Measurements from ENCODE around the gene IFT52. TPM values are rescaled to one million over a fixed set of nuclear protein-coding genes. Genes with fewer than 3 reads are reported as not detected.

Gene IFT52
- total and polyA plus RNA-seq, 2 of the 8 experiments (the other 6 are each of a cell fraction or from before 2014, with no cell fraction given) = 35.6 to 40.4 TPM

GRCh38 chr20:43691928-43692524 lies 101.3 kb downstream of the IFT52 start:
- Histone ChIP-seq H3K14ac (ENCODE audit: insufficient read length) (no peak overlapping the region), H3K56ac (replicated peaks; ENCODE audit: insufficient read length, low read depth, low read length) (no peak overlapping the region), H3K4me3 (ENCODE audit: extremely low read depth in 1 of 4, insufficient read depth in 2 of 4, low read depth in 3 of 4, low read length in 4 of 4) (no peak overlapping the region), H3K18ac (ENCODE audit: extremely low read depth, low read length) (no peak overlapping the region), H2AFZ (ENCODE audit: low read length) (no peak overlapping the region), H2BK12ac (ENCODE audit: low read depth, low read length) (no peak overlapping the region), H3K4ac (replicated peaks; ENCODE audit: insufficient read length, low read depth, low read length) (no peak overlapping the region), H2AK5ac (ENCODE audit: low read depth, low read length) (no peak overlapping the region), H3K36me3 (ENCODE audit: control insufficient read depth in 2 of 4, insufficient read depth in 4 of 4, low read length in 3 of 4) (peaks cover 3 to 49% (median 27%) of the 10 kb centered on the region in 4 experiments; a peak in 7 of 8 replicates), H3K9ac (replicated peaks in 1 of 4; ENCODE audit: extremely low read depth in 1 of 4, low read depth in 3 of 4, low read length in 3 of 4) (no peak overlapping the region), H4K8ac (ENCODE audit: extremely low read depth, insufficient read depth, low read length) (no peak overlapping the region), H2BK5ac (ENCODE audit: low read depth, low read length) (no peak overlapping the region), H4K91ac (replicated peaks; ENCODE audit: insufficient read length, low read length) (no peak overlapping the region), H4K20me1 (replicated peaks in 1 of 2; ENCODE audit: control insufficient read depth in 1 of 2, insufficient read depth in 2 of 2, low read length in 2 of 2) (peaks cover 3 to 4% of the 10 kb centered on the region in 2 experiments), H2BK120ac (replicated peaks; ENCODE audit: low read depth, low read length) (no peak overlapping the region), H3K23ac (ENCODE audit: insufficient read length) (no peak overlapping the region), H3K79me1 (ENCODE audit: low read depth, low read length) (no peaks in the 10 kb centered on the region), H4K5ac (ENCODE audit: insufficient read length, low read depth, low read length) (no peak overlapping the region), H3K23me2 (ENCODE audit: low read depth, low read length) (no peaks in the 10 kb centered on the region), H3K4me2 (ENCODE audit: insufficient read depth in 1 of 2, low read depth in 2 of 2, low read length in 2 of 2) (no peak overlapping the region), H3K27me3 (replicated peaks in 1 of 4; ENCODE audit: control insufficient read depth in 3 of 4, extremely low read depth in 1 of 4, insufficient read depth in 3 of 4, low read length in 3 of 4) (no peaks in the 10 kb centered on the region), H3K27ac (ENCODE audit: low read depth, low read length) (no peak overlapping the region), H3K9me3 (ENCODE audit: insufficient read depth in 2 of 2, low read depth in 1 of 2, low read length in 1 of 2) (no peaks in the 10 kb centered on the region), H2BK20ac (ENCODE audit: low read length) (no peak overlapping the region), H2BK15ac (ENCODE audit: low read length) (no peak overlapping the region), H3K79me2 (ENCODE audit: control insufficient read depth in 1 of 2, insufficient read depth in 2 of 2, low read length in 2 of 2) (no peaks in the 10 kb centered on the region), H3K4me1 (replicated peaks in 1 of 4; ENCODE audit: control insufficient read depth in 3 of 4, insufficient read depth in 4 of 4, low read length in 3 of 4) (peaks cover 0 to 2% (median 0%) of the 10 kb centered on the region in 4 experiments; a peak in 1 of 7 replicates)
- CTCF ChIA-PET (ENCODE audit: partially characterized antibody) = interaction anchor here (0.6 to 6.4 kb wide), 16 partner anchors 9 to 1336 kb away, joined by 3 to 49 read pairs (median 4); partner anchors contain the start of gene SGK2
- WGBS, 2 experiments (ENCODE audit: extremely low coverage in 1 of 2, insufficient coverage in 1 of 2, insufficient read length in 1 of 2, insufficient replicate concordance in 2 of 2, low coverage in 1 of 2, low lambda C conversion rate in 2 of 2, missing lambda C conversion rate in 1 of 2) = 89% methylated on average over 5 of the region's 5 CpGs; no CpG with 5 or more reads in 1 of the 2 experiments
- FAIRE-seq = no peak
- TF ChIP-seq RAD21 (IDR thresholded peaks at IDR 0.05 in 1 of 2, conservative IDR thresholded peaks at IDR 0.05 in 1 of 2; ENCODE audit: low read depth in 2 of 2, low read length in 2 of 2) (peak; percentile 63 to 74), HDAC2 (IDR thresholded peaks at IDR 0.05; ENCODE audit: borderline replicate concordance in 1 of 2, low read depth in 2 of 2, low read length in 2 of 2) (no peak), TBP (IDR thresholded peaks at IDR 0.05; ENCODE audit: low read depth, low read length) (no peak), CTCF (IDR thresholded peaks at IDR 0.05; ENCODE audit: control extremely low read depth in 1 of 3, insufficient read depth in 1 of 3, low read depth in 1 of 3, low read length in 3 of 3) (peak; percentile 59 to 61 (median 61))
- peak; percentile 25 to 78 for DNase-seq (ENCODE audit: low read depth in 1 of 2, low spot score in 2 of 2)
- POLR2A ChIA-PET (ENCODE audit: partially characterized antibody) = interaction anchor here (0.6 to 3.0 kb wide), 6 partner anchors 21 to 235 kb away, joined by 3 to 10 read pairs (median 3); no protein-coding TSS in a partner anchor

All from H1 (cell line).